WTC11 (cell line): Measurements from ENCODE around the gene DNAH17. TPM values are rescaled to one million over a fixed set of nuclear protein-coding genes. Genes with fewer than 3 reads are reported as not detected.

ENCODE experiments used
- ATAC-seq: fragments of 200-7000 bp; cut with Tn5 transposase; 2 replicates; pipeline ENCODE4 v1.10.0; 2021; ENCODE audit warnings: mild to moderate bottlenecking, moderate library complexity
- CTCF ChIA-PET: fragments of 300-600 bp; sonication (Branson Sonifier 250); formaldehyde crosslinking; loops from one replicate; lab custom pipeline; 2021; ENCODE audit warnings: antibody characterized with exemption; lab: Charles Lee
- POLR2A ChIA-PET: fragments of 350-600 bp; sonication (Branson Sonifier 250); formaldehyde crosslinking; loops from one replicate; lab custom pipeline; 2021; ENCODE audit warnings: antibody characterized with exemption; lab: Charles Lee
- DNase-seq: peaks from one replicate; pipeline ENCODE4 v3.0.0; 2021; ENCODE audit warnings: low spot score
- H3K27ac Mint-ChIP-seq: 2 replicates; pipeline ENCODE4 v1.8.0; 2021; ENCODE audit warnings: mixed read lengths
- H3K27me3 Mint-ChIP-seq: 2 replicates; pipeline ENCODE4 v1.8.0; 2021; ENCODE audit warnings: low read depth, mild to moderate bottlenecking, moderate library complexity, mixed read lengths
- H3K36me3 Mint-ChIP-seq: 2 replicates; pipeline ENCODE4 v1.8.0; 2021; ENCODE audit warnings: mixed read lengths
- H3K4me1 Mint-ChIP-seq: 2 replicates; pipeline ENCODE4 v1.8.0; 2022; ENCODE audit warnings: mixed read lengths
- H3K4me3 Mint-ChIP-seq: 2 replicates; pipeline ENCODE4 v1.8.0; 2021; ENCODE audit warnings: mild to moderate bottlenecking, moderate library complexity, mixed read lengths
- H3K9me3 Mint-ChIP-seq: 2 replicates; pipeline ENCODE4 v1.8.0; 2021; ENCODE audit warnings: mixed read lengths
- AFF4 ChIP-seq: sonication (generic); formaldehyde crosslinking; IDR thresholded peaks from 2 replicates; pipeline ENCODE4 v1.8.1; 2023; ENCODE audit warnings: mild to moderate bottlenecking, missing genetic modification reagents, borderline replicate concordance
- CBFB ChIP-seq: sonication (generic); formaldehyde crosslinking; IDR thresholded peaks from 2 replicates; pipeline ENCODE4 v1.8.1; 2022; ENCODE audit warnings: mild to moderate bottlenecking, low read depth, missing genetic modification reagents
- E2F1 ChIP-seq: sonication (generic); formaldehyde crosslinking; IDR thresholded peaks from 2 replicates; pipeline ENCODE4 v1.8.0; 2022; ENCODE audit warnings: mild to moderate bottlenecking, missing genetic modification reagents
- ELF4 ChIP-seq: sonication (generic); formaldehyde crosslinking; IDR thresholded peaks from 2 replicates; pipeline ENCODE4 v1.8.1; 2022; ENCODE audit warnings: low read depth, mild to moderate bottlenecking, moderate library complexity, missing genetic modification reagents
- EMX1 ChIP-seq: fragments of 250-450 bp; sonication (Bioruptor Pico); IDR thresholded peaks from 2 replicates; pipeline ENCODE4 v1.8.0; 2021; ENCODE audit warnings: mild to moderate bottlenecking
- ESRRA ChIP-seq: sonication (generic); formaldehyde crosslinking; IDR thresholded peaks from 2 replicates; pipeline ENCODE4 v1.8.1; 2022; ENCODE audit warnings: mild to moderate bottlenecking, missing genetic modification reagents, borderline replicate concordance
- FOXP4 ChIP-seq: sonication (generic); formaldehyde crosslinking; IDR thresholded peaks from 2 replicates; pipeline ENCODE4 v1.8.0; 2022; ENCODE audit warnings: mild to moderate bottlenecking, missing genetic modification reagents
- HMGXB4 ChIP-seq: sonication (generic); formaldehyde crosslinking; IDR thresholded peaks from 2 replicates; pipeline ENCODE4 v1.8.1; 2023; ENCODE audit warnings: mild to moderate bottlenecking, moderate library complexity, missing genetic modification reagents
- JAZF1 ChIP-seq: fragments of 250-450 bp; sonication (Bioruptor Pico); IDR thresholded peaks from 2 replicates; pipeline ENCODE4 v1.9.0; 2021; ENCODE audit warnings: moderate library complexity, mild to moderate bottlenecking, inconsistent platforms
- OVOL2 ChIP-seq: fragments of 250-450 bp; sonication (Bioruptor Pico); IDR thresholded peaks from 2 replicates; pipeline ENCODE4 v1.9.0; 2021; ENCODE audit warnings: mild to moderate bottlenecking, borderline replicate concordance
- PRRX2 ChIP-seq: fragments of 250-450 bp; sonication (Bioruptor Pico); IDR thresholded peaks from 2 replicates; pipeline ENCODE4 v1.8.0; 2021; ENCODE audit warnings: mild to moderate bottlenecking
- SMAD3 ChIP-seq: sonication (generic); formaldehyde crosslinking; IDR thresholded peaks from 2 replicates; pipeline ENCODE4 v1.8.0; 2022; ENCODE audit warnings: missing genetic modification reagents, mild to moderate bottlenecking, borderline replicate concordance
- SMAD4 ChIP-seq: sonication (generic); formaldehyde crosslinking; IDR thresholded peaks from 2 replicates; pipeline ENCODE4 v1.8.0; 2022; ENCODE audit warnings: mild to moderate bottlenecking, missing genetic modification reagents
- STAT6 ChIP-seq: sonication (generic); formaldehyde crosslinking; conservative IDR thresholded peaks from 2 replicates; pipeline ENCODE4 v1.8.1; 2023; ENCODE audit warnings: mild to moderate bottlenecking, low read depth, missing genetic modification reagents, moderate library complexity
- USF2 ChIP-seq: sonication (generic); formaldehyde crosslinking; IDR thresholded peaks from 2 replicates; pipeline ENCODE4 v1.8.1; 2023; ENCODE audit warnings: mild to moderate bottlenecking, missing genetic modification reagents, moderate library complexity
- ZNF121 ChIP-seq: sonication (generic); formaldehyde crosslinking; IDR thresholded peaks from 2 replicates; pipeline ENCODE4 v1.8.0; 2023; ENCODE audit warnings: missing genetic modification reagents
- total RNA-seq: library from RNA; stranded (reverse); gene quantifications from 3 replicates; pipeline ENCODE4 v1.2.3, GENCODE V29; 2021

DNAH17 gene
- total RNA-seq, 1 experiment from 2014 or later = 0.87 TPM

- ChIA-PET POLR2A (interaction anchor here (0.7 to 1.0 kb wide), 2 partner anchors 22 to 48 kb away, joined by 3 to 5 read pairs; no protein-coding TSS in a partner anchor), CTCF (interaction anchor here (1.1 to 1.5 kb wide), 2 partner anchors 22 to 127 kb away, joined by 3 read pairs; no protein-coding TSS in a partner anchor)
- Mint-ChIP-seq H3K36me3 (no peaks in the 10 kb centered on the region; the same call in 1 of the 2 replicates), H3K27ac (no peak overlapping the region), H3K4me3 (no peak overlapping the region), H3K9me3 (peaks cover 18% of the 10 kb centered on the region), H3K4me1 (peaks cover 19% of the 10 kb centered on the region), H3K27me3 (no peaks in the 10 kb centered on the region; the same call in 1 of the 2 replicates)
- no peak for TF ChIP-seq PRRX2 (CRISPR knock-in tag)
- no peak for TF ChIP-seq STAT6
- TF ChIP-seq SMAD4 (CRISPR knock-in tag) = no peak
- TF ChIP-seq HMGXB4 (CRISPR knock-in tag) = no peak
- no peak for TF ChIP-seq FOXP4 (CRISPR knock-in tag)
- TF ChIP-seq ESRRA (CRISPR knock-in tag) = no peak
- TF ChIP-seq ELF4 (CRISPR knock-in tag) = no peak
- ATAC-seq (no peak), DNase-seq (no peak)
Observed at GRCh38 chr17:78581304-78581703, 4.1 kb upstream of the DNAH17 start.

- no peak for ATAC-seq
Observed at GRCh38 chr17:78580277-78580804, 3.1 kb upstream of the DNAH17 start.

GRCh38 chr17:78576389-78577112 lies 645 bp downstream of the DNAH17 start:
- H3K36me3 Mint-ChIP-seq = no peaks in the 10 kb centered on the region; the same call in 1 of the 2 replicates
- ChIA-PET CTCF (no interaction called here), POLR2A (no interaction called here)
- no peak overlapping the region for H3K27ac Mint-ChIP-seq
- no peak for DNase-seq
- H3K27me3 Mint-ChIP-seq = peaks cover 7% of the 10 kb centered on the region; the same call in 1 of the 2 replicates
- peaks cover 37% of the 10 kb centered on the region for H3K4me1 Mint-ChIP-seq
- H3K4me3 Mint-ChIP-seq = no peak overlapping the region
- no peak for ATAC-seq
- peaks cover 10% of the 10 kb centered on the region for H3K9me3 Mint-ChIP-seq
- TF ChIP-seq ZNF121 (no peak), HMGXB4 (CRISPR knock-in tag) (no peak), AFF4 (no peak), OVOL2 (no peak), SMAD3 (CRISPR knock-in tag) (no peak), USF2 (CRISPR knock-in tag) (no peak), EMX1 (CRISPR knock-in tag) (no peak), E2F1 (CRISPR knock-in tag) (no peak)

More at GRCh38 chr17:78580277-78580804, 3.1 kb upstream of the DNAH17 start:
- CTCF ChIA-PET = interaction anchor here (1.1 to 1.2 kb wide), 2 partner anchors 21 to 128 kb away, joined by 3 to 4 read pairs; no protein-coding TSS in a partner anchor
- Mint-ChIP-seq H3K9me3 (peaks cover 18% of the 10 kb centered on the region), H3K27ac (no peak overlapping the region), H3K4me1 (peaks cover 29% of the 10 kb centered on the region), H3K4me3 (no peak overlapping the region), H3K27me3 (peaks cover under 1% of the 10 kb centered on the region; the same call in 1 of the 2 replicates), H3K36me3 (no peaks in the 10 kb centered on the region; the same call in 1 of the 2 replicates)
- POLR2A ChIA-PET = interaction anchor here (1.0 kb wide), 1 partner anchor 21 kb away, joined by 5 read pairs; no protein-coding TSS in a partner anchor
- DNase-seq = no peak
- TF ChIP-seq JAZF1 (CRISPR knock-in tag) = no peak
- no peak for TF ChIP-seq CBFB (CRISPR knock-in tag)
